GM19455 (cell line): Measurements from ENCODE around the gene ANXA10.

Source experiments
- ATAC-seq: cut with Tn5 transposase; IDR thresholded peaks from one replicate; pipeline ENCODE4 v1.9.1; 2021; ENCODE audit not compliant: unreplicated experiment

Gene ANXA10

DNA sequence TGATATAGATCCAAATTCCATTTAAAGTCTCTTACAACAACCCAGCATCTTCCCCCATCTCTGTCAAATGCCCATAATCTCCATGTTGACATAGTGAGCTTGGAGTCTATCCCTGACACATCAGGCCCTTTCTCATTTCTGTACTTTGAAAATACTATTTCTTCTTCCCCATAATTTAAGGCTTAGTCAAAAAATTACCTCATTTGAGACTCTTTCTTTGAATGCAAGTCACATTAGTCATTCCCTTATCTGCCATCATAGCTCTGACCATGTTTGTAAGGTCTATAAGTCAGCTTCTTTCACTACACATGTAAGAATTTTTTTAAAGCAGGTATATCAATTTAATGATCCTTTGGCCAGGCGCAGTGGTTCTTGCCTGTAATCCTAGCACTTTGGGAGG is 126.3 kb downstream of the ANXA10 start:
- no peak for ATAC-seq

DNA sequence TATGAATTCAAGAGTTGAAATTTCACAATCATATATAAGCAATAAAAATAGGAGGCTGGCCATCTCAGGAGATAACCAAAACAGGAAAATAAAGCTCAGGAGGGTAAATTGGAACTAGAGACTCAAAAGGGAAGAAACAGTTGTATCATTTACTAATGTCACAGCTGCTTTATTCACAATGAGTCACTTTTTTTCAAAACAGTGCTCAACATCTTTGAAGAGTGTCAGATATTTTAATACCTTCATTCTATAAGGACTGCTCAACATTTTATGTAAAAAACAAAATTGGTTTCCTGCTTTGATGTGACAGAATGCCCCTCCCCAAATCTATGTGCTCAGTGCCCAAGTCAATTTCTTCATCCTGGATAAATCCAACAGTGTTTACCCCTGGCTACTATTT is 128.6 kb downstream of the ANXA10 start:
- ATAC-seq: no peak

DNA sequence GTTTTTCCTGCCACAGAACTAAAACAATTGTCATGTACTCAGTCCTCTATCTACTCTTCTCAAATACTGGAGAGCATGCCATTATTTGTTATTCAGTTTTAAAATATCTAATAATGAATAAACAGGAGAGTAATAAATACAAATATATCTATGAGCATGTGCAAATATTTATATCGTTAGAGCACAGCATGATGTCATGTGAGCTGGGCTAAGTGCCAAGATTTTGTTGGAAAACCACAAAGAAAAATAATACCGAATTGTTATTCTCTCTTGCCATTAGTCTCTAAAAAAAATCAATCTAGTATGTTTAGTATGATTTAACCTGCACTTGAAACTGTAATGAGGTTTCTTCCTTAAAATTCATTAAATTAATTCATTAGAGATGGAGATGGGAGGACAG is 129.0 kb downstream of the ANXA10 start:
- ATAC-seq: no peak
